M059J (cell line): ENCODE measurements around the gene GH2. TPM values are rescaled to one million over a fixed set of nuclear protein-coding genes. Genes with fewer than 3 reads are reported as not detected.
"Not testable (repeated sequence)": the region's sequence is repeated elsewhere in the genome, so short reads cannot be mapped to it uniquely, and the experiment has no call there.

Source experiments
- DNase-seq: peaks from one replicate; pipeline ENCODE4 v3.0.0-alpha.2; 2012; ENCODE audit warnings: low read depth
- total RNA-seq: library from RNA; depleted of rRNA; stranded (reverse); fragments of >200 nt; shearing (Covaris generic); gene quantifications from 2 replicates; pipeline ENCODE4 v1.2.3, GENCODE V29; 2014

Gene GH2
- total RNA-seq, 1 experiment from 2014 or later, result not detected

DNA sequence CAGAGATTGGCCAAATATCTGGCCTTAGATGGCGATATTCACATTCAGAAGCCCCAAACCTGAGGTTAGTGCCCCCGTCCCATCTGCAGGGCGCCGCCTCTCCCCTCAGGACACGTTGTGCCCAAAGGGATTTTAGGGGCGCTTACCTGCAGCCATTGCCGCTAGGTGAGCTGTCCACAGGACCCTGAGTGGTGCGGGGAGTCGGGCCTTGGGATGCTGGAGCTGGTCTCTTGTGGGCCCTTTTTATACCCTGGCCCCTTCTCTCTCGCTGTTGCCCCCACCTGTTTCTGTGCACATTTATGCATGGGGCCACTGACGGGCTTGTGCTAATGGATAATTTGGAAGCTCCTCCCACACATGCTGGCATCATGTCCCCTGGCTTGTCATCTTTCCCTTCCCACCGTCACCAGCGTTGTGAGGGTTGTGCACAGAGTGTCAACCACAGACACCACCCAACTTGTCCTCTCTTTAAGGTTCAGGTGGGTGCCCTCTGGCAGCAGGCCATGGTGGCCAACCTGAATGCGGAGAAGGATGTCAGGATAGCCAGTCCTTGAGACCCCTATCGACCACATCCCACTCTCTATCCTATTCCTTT is 29.4 kb upstream of the GH2 start, which contains the start of gene CSHL1:
CSHL1 (minus strand) TSS at position 218 of the 595 bp plus-strand sequence; CDS start at position 156, 62 bp downstream.
- no peak for DNase-seq

DNA sequence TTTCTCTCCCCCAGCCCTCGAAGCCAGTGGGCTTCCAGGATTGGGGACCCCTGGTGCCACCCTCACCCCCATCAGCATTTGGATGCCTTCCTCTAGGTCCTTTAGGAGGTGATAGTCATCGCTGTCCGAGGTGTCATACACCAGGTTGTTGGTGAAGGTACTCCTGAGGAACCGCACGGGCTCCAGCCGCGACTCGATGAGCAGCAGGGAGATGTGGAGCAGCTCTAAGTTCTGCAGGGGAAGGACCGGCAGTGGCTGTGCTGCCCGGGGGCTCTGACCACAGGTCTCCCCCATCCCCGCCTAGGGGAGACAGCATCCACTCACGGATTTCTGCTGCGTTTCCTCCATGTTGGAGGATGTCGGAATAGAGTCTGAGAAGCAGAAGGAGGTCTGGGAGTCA is 28.4 kb upstream of the GH2 start:
- DNase-seq, result no peak

DNA sequence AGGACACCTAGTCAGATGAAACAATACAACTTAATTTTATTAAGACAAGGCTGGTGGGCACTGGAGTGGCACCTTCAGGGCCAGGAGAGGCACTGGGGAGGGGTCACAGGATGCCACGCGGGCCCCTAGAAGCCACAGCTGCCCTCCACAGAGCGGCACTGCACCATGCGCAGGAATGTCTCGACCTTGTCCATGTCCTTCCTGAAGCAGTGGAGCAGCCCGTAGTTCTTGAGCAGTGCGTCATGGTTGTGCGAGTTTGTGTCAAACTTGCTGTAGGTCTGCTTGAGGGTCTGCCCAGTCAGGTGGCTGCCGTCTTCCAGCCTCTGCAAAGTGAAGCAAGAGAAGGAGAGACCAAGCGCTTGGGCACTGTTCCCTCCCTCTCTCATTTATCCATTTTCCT is 27.8 kb upstream of the GH2 start:
- DNase-seq, result not testable (repeated sequence)

DNA sequence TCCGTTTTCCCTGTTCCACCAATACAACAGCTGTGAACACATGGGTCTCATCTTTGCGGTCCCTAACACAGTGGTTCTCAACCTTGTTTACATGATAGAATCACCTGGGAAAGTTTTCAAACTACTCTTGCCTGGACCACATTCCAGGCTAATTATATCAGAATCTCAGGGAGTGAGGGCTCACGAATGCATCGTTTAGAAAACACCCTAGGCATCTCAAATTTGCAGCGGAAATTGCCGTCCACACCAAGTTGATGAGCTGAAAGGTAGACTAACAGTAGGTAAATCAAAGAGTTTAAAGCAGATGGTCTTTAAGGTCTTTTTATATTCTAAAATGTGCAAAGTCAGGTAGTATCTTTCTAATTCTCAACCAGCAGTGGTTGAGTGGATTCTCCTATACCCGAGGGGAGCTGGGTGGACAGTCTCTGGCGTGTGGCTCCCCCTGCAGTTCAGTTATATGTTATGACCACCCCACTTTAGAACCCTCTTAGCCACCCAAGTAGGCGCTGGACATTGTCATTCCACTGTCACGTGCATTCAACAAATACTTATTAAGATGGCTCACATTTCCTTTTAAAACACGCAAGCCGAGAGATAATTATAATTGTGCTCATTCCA is 25.5 kb upstream of the GH2 start:
- DNase-seq, result peak; percentile 19

DNA sequence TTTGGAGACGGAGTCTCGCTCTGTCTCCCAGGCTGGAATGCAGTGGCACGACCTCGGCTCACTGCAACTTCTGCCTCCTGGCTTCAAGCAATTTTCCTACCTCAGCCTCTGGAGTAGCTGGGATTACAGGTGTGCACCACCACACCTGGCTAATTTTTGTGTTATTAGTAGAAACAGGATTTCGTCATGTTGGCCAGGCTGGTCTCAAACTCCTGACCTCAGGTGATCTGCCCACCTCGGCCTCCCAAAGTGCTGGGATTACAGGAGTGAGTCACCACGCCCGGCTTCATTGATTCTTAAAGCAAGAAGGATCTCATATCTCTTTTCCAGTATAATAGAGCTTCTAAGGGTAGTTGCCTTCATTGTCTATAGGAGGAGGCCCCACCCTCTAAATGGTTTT is 23.1 kb upstream of the GH2 start:
- DNase-seq, result not testable (repeated sequence)

DNA sequence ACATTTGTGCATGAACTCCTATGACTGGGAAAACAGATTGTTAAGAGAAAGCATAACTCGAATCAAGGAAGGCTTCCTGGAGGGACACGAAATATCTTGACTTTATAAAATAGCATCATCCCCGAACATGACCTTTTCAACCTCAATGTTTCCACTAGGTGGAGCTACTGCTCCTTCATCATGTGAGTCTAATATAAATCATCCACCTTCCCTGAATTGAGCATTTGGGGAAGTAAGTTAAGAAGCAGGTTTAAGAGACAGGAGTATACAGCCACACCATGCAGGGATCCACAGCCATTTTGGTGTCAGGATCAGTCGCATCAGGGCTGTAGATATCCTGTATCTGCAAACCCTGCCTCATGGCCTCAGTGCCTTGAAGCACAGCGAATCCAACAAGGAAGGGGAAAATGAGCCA is 22.1 kb upstream of the GH2 start:
- not testable (repeated sequence) for DNase-seq

DNA sequence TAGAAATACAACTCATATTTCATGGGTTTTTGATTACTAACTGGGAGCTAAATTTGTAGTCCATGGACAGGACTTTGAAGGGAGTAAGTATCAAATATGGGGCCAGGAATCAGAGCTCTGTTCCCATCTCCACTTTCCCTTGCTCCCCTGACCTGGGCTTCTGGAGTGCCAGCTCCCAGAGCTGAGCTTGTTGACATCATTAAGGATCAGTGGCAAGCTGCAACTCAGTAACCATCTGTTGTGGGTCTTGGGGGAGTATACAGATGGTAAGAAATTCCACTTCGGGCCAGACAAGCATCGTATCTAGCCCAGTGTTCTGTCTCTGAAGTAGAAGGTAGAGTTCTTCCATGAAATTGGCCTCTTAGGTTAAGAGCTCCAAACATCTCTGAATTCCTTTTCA is 20.2 kb upstream of the GH2 start:
- not testable (repeated sequence) for DNase-seq

DNA sequence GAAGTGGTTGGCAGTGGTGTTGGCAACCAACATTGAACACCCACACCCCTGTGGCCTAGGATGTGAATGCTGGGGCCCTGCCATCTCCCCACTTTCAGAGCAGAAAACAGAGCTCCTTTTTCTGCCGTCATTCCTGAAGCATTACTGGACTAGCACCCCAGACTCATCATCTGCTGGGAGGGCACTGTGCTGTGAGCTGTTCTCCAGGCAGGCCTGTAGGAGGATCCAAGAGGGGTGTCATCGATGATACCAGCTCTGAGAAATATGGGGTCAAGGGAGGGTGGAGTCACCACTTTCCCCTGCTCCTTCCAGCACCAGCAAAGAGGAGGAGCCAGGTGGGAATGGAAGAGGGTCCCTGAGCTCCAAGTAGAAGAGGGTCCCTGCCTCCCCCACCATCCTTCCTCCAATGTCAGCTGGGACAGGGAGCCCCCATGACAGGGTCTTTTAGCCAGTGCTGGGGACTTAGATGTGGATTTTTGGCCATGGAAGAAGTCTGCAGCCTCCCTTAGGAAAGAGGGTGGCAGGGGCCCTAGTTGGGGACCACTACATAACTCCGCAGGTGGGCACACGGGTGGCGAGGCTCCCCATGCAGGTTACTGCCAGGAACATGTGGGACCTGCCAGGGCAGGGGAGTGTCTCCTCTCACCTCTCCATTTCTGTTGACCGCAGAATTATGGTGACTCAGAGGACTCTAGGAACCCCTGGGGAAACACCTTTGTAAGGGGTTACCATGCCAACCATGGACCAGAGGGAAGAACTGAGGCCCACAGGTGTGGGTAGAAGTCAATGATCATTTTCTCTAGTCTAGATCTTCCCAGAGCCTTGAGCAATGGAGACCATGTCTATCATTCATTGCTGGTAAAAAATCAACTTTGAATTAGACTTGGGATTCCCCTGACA is 17.4 kb upstream of the GH2 start:
- DNase-seq, result peak; percentile 36

DNA sequence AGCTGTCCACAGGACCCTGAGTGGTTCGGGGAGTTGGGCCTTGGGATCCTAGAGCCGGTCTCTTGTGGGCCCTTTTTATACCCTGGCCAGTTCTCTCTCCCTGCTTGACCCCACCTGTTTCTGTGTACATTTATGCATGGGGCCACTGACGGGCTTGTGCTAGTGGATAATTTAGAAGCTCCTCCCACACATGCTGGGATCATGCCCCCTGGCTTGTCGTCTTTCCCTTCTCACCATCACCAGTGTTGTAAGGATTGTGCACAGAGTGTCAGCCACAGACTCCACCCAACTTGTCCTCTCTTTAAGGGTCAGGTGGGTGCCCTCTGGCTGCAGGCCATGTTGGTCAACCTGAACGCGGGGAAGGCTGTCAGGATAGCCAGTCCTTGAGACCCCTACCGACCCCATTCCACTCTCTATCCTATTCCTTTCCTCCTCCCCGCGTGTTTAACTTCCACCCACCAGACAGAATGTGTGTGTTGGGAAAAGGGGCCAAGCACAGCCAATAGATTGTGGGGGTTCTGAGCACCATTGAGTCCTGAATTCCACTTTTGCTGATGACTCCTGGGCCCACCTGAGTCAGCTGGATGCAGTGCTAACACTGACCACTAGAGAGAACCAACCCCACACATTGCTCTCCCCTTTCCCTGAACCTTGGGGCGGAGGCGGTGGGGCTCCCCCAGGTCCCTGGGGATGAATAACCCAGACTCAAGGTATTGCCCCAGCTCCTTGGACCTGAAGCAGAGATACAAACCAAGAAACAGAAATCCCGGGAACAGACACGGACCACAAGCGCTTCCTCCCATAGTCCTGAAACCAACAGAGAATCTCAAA is 15.0 kb upstream of the GH2 start, which contains the start of gene CSH1:
CSH1 (minus strand) TSS at position 51 of the 831 bp plus-strand sequence. CDS start 63 bp downstream, outside the sequence.
- not testable (repeated sequence) for DNase-seq

DNA sequence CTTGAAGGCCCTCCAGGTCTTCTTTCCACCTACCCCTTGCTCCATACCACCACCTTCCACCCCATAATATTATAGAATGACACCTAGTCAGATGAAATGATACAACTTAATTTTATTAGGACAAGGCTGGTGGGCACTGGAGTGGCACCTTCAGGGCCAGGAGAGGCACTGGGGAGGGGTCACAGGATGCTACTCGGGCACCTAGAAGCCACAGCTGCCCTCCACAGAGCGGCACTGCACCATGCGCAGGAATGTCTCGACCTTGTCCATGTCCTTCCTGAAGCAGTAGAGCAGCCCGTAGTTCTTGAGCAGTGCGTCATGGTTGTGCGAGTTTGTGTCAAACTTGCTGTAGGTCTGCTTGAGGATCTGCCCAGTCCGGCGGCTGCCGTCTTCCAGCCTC is 13.1 kb upstream of the GH2 start:
- DNase-seq, result not testable (repeated sequence)

DNA sequence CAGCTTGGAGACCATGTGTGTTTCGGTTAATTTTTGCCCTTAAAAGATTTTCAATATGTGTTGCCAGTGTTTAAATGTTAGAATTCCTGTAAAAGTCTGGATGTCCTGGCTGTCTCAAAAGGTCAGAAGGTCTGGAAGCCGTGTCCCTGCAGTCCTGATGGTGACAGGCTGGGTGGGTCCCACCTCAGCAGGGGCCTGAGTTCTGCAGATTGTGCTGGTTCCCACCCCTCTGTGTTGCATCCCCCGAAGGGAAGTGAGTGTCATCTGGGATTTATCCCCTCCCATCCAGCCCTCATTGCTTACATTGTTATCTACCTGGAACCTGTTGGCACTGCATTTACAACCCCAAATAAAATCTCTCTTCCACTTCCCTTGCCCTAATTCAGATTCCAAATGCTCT is 12.3 kb upstream of the GH2 start:
- DNase-seq, result not testable (repeated sequence)

DNA sequence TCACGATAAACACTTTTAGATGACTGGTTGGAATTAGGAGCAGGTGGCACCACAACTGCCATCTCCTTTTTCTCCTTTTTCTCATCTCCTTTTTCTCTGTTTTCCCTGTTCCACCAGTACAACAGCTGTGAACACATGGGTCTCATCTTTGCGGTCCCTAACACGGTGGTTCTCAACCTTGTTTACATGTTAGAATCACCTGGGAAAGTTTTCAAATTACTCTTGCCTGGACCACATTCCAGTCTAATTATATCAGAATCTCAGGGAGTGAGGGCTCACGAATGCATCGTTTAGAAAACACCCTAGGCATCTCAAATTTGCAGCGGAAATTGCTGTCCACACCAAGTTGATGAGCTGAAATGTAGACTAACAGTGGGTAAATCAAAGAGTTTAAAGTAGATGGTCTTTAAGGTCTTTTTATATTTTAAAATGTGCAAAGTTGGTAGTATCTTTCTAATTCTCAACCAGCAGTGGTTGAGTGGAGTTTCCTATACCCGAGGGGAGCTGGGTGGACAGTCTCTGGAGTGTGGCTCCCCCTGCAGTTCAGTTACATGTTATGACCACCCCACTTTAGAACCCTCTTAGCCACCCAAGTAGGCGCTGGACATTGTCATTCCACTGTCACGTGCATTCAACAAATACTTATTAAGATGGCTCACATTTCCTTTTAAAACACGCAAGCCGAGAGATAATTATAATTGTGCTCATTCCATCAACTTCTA is 10.7 kb upstream of the GH2 start:
- not testable (repeated sequence) for DNase-seq

DNA sequence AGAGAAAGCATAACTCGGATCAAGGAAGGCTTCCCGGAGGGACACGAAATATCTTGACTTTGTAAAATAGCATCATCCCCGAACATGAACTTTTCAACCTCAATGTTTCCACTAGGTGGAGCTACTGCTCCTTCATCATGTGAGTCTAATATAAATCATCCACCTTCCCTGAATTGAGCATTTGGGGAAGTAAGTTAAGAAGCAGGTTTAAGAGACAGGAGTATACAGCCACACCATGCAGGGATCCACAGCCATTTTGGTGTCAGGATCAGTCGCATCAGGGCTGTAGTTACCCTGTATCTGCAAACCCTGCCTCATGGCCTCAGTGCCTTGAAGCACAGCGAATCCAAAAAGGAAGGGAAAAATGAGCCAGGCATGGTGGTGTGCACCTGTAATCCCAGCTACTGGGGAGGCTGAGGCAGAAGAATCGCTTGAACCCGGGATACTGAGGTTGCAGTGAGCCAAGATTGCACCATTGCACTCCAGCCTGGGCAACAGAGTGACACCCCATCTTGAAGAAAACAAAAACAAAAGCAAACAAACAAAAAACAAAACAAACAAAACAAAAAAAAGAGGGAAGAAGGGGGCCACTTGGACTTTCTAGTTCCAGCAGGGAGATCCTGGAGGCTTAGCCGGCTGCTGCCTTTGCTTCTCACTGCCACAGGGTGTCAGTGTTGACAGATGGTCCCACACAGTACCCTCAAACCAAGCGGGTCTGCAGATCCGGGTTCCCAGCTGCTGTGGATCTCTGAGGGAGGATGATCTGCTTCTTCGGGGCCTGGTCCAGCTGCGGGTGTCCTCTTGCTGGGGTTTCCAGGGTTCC is 7.5 kb upstream of the GH2 start:
- DNase-seq, result peak; percentile 18

DNA sequence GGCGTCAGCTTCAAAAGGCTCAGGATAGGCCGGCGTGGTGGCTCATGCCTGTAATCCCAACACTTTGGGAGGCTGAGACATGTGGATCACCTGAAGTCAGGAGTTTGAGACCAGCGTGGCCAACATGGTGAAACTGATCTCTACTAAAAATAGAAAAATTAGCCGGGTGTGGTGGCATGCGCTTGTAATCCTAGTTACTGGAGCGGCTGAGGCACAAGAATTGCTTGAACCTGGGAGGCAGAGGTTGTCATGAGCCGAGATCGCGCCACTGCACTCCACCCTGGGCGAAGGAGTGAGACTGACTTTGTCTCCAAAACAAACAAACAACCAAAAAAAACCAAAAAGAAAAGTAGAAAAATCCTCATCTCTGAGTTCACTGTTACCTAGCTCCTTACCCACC is 3.4 kb upstream of the GH2 start:
- not testable (repeated sequence) for DNase-seq

DNA sequence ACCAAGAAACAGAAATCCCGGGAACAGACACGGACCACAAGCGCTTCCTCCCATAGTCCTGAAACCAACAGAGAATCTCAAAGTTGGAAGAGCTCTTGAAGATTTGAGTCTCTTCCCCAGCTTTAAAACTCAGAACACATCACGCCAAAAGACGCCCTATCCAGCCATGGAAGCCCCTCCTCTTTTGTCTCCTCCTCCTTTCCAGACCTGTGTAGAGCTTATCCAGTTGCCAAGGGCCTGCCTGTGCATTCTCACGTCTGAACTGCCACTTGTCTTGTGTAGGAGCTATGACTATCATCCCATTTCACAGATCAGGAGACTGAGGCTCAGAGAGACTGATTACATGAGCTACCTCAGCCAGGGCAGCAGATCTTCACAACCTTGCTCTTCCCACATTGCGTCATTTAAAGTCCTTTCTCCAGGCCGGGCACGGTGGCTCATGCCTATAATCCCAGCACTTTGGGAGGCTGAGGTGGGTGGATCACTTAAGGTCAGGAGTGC is 932 bp upstream of the GH2 start:
- not testable (repeated sequence) for DNase-seq

DNA sequence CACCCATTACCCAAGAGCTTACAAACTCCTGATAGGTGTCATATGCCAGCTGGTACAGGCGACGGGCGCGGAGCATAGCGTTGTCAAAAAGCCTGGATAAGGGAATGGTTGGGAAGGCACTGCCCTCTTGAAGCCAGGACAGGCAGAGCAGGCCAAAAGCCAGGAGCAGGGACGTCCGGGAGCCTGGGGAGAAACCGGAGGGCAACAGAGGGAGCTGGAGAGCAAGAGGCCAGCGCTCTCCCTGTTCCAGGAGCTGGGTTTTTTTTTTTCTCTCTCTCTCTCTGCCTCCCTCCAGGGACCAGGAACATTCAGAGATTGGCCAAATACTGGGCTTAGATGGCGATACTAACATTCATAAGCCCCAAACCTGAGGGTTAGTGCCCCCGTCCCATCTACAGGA is 407 bp downstream of the GH2 start:
- peak; percentile 13 for DNase-seq

DNA sequence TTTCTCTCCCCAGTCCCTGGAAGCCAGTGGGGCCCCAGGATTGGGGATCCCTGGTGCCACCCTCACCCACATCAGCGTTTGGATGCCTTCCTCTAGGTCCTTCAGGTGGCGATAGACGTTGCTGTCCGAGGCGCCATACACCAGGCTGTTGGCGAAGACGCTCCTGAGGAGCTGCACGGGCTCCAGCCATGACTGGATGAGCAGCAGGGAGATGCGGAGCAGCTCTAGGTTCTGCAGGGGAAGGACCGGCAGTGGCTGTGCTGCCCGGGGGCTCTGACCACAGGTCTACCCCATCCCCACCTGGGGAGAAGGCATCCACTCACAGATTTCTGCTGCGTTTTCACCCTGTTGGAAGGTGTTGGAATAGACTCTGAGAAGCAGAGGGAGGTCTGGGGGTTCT is 1.0 kb downstream of the GH2 start:
- no peak for DNase-seq

DNA sequence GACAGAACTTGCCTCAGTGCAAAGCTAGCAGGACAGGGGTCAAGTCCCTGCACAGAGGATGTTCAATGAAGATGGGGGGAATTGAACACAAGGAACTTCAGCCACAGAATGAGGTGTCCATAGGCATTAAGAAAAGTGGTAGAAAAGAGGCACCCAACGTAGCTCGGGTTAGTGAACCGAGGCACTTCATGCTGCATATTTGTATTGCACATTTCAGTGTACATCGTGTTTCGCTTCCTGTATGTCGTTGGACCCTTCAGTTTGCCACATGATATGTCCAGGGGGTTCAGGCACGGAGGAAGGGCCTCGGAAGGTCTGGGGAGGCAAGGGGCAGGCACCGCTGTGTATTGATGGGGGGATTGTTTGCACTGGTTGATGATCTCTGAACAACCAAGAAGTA is 3.3 kb downstream of the GH2 start:
- DNase-seq, result not testable (repeated sequence)

DNA sequence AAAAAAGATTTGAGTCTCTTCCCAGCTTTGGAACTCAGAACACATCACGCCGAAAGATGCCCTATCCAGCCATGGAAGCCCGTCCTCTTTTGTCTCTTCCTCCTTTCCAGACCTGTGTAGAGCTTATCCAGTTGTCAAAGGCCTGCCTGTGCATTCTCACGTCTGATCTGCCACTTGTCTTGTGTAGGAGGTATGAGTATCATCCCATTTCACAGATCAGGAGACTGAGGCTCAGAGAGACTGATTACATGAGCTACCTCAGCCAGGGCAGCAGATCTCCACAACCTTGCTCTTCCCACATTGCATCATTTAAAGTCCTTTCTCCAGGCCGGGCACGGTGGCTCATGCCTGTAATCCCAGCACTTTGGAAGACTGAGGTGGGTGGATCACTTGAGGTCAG is 7.1 kb downstream of the GH2 start:
- DNase-seq, result not testable (repeated sequence)
